Suprapubic skin (tissue), 4 donors: ENCODE data around the gene SERPINI2. TPM values are rescaled to one million over a fixed set of nuclear protein-coding genes. Genes with fewer than 3 reads are reported as not detected.

ENCODE experiments used
- DNase-seq, 2 donors: peaks; one replicate each; pipeline ENCODE4 v3.0.0-alpha.2; 2019; ENCODE audit warnings: low spot score in 2 of 2
- H3K27ac ChIP-seq: fragments of 200-600 bp; sonication (generic); one replicate; pipeline ENCODE4 v1.5.1; 2019
- H3K27me3 ChIP-seq: fragments of 200-600 bp; sonication (generic); one replicate; pipeline ENCODE4 v1.5.1; 2019
- H3K36me3 ChIP-seq: fragments of 200-600 bp; sonication (generic); one replicate; pipeline ENCODE4 v1.5.1; 2019
- H3K4me1 ChIP-seq: fragments of 200-600 bp; sonication (generic); one replicate; pipeline ENCODE4 v1.5.1; 2019
- H3K4me3 ChIP-seq: fragments of 200-600 bp; sonication (generic); one replicate; pipeline ENCODE4 v1.5.1; 2019; ENCODE audit warnings: mild to moderate bottlenecking
- H3K9me3 ChIP-seq: fragments of 200-600 bp; sonication (generic); one replicate; pipeline ENCODE4 v1.5.1; 2019
- CTCF ChIP-seq, 2 donors: fragments of 200-600 bp in 1 of 2; fragments of 450-650 bp in 1 of 2; sonication (generic) in 1 of 2; IDR thresholded peaks; one replicate each; pipeline ENCODE4 v1.5.1; 2016 to 2019; ENCODE audit warnings: antibody characterized with exemption in 2 of 2, mild to moderate bottlenecking in 1 of 2, moderate library complexity in 1 of 2
- EP300 ChIP-seq: sonication (generic); formaldehyde crosslinking; IDR thresholded peaks from one replicate; pipeline ENCODE4 v1.6.1; 2017; ENCODE audit warnings: antibody characterized with exemption
- POLR2A ChIP-seq, 2 donors: fragments of 450-650 bp; IDR thresholded peaks; one replicate each; pipeline ENCODE4 v1.6.1; 2017; ENCODE audit warnings: antibody characterized with exemption in 2 of 2, mild to moderate bottlenecking in 2 of 2, moderate library complexity in 2 of 2
- POLR2AphosphoS5 ChIP-seq, 3 donors: sonication (generic); formaldehyde crosslinking; IDR thresholded peaks; one replicate each; pipeline ENCODE4 v1.6.1; 2017; ENCODE audit warnings: antibody characterized with exemption in 3 of 3
- WGBS: methylation state at CpG from one replicate; pipeline ENCODE4 v1.1.5; 2018; 5-methylcytosine and 5-hydroxymethylcytosine counted together
- total RNA-seq, 4 donors: library from RNA; depleted of rRNA; stranded (reverse); fragments of >200 nt; gene quantifications; one replicate each; pipeline ENCODE4 v1.1.0, GENCODE V29; 2016

SERPINI2 gene
- total RNA-seq: 1 to 10 TPM in 1 of 4 donors, not detected in 3; 1.8 TPM

- TF ChIP-seq POLR2A (IDR thresholded peaks at IDR 0.05) (no peak), POLR2AphosphoS5 (IDR thresholded peaks at IDR 0.05) (no peak), CTCF (IDR thresholded peaks at IDR 0.05) (no peak), EP300 (no peak)
- WGBS: 97% methylated on average over 4 of the region's 4 CpGs
- no peak within 1 kb of the TSS for H3K4me3 ChIP-seq
- no peak within 1 kb of the TSS for H3K27ac ChIP-seq
- H3K27me3 ChIP-seq: no peaks in the 10 kb centered on the region
- H3K9me3 ChIP-seq: no peaks in the 10 kb centered on the region
- no peaks in the 10 kb centered on the region for H3K4me1 ChIP-seq
- no peaks in the 10 kb centered on the region for H3K36me3 ChIP-seq
- no peak for DNase-seq
Observed at GRCh38 chr3:167473863-167474262, at the start of gene SERPINI2. Gene SERPINI2 (minus strand): TSS chr3:167474042. CDS start chr3:167471834, 2,208 bp downstream.

GRCh38 chr3:167521006-167521355, 47.1 kb upstream of the SERPINI2 start:
- Histone ChIP-seq H3K27ac (no peak overlapping the region), H3K4me1 (no peaks in the 10 kb centered on the region), H3K36me3 (no peaks in the 10 kb centered on the region), H3K27me3 (no peaks in the 10 kb centered on the region), H3K9me3 (no peaks in the 10 kb centered on the region), H3K4me3 (no peak overlapping the region)
- no peak for DNase-seq
- no peak for TF ChIP-seq POLR2AphosphoS5 (IDR thresholded peaks at IDR 0.05)
- no peak for TF ChIP-seq EP300
- no peak for TF ChIP-seq POLR2A (IDR thresholded peaks at IDR 0.05)
- no peak for TF ChIP-seq CTCF (IDR thresholded peaks at IDR 0.05)

- no peaks in the 10 kb centered on the region for H3K4me1 ChIP-seq
- H3K9me3 ChIP-seq: no peaks in the 10 kb centered on the region
- TF ChIP-seq POLR2A (IDR thresholded peaks at IDR 0.05): no peak
- no peak for TF ChIP-seq CTCF (IDR thresholded peaks at IDR 0.05)
- no peak for DNase-seq
- H3K36me3 ChIP-seq: no peaks in the 10 kb centered on the region
- no peak overlapping the region for H3K4me3 ChIP-seq
- no peaks in the 10 kb centered on the region for H3K27me3 ChIP-seq
- WGBS: 80% methylated on average over 2 of the region's 2 CpGs
- no peak overlapping the region for H3K27ac ChIP-seq
Observed at GRCh38 chr3:167520266-167521005, 46.6 kb upstream of the SERPINI2 start.

- TF ChIP-seq EP300 (no peak), CTCF (IDR thresholded peaks at IDR 0.05) (no peak), POLR2A (IDR thresholded peaks at IDR 0.05) (no peak), POLR2AphosphoS5 (IDR thresholded peaks at IDR 0.05) (no peak)
- Histone ChIP-seq H3K27me3 (no peaks in the 10 kb centered on the region), H3K36me3 (no peaks in the 10 kb centered on the region), H3K9me3 (no peaks in the 10 kb centered on the region), H3K4me1 (no peaks in the 10 kb centered on the region), H3K27ac (no peak overlapping the region), H3K4me3 (no peak overlapping the region)
- WGBS: 92% methylated on average over 1 of the region's 1 CpG
- no peak for DNase-seq
Observed at GRCh38 chr3:167507954-167508353, 34.1 kb upstream of the SERPINI2 start.

- no peak overlapping the region for H3K27ac ChIP-seq
- H3K4me3 ChIP-seq: no peak overlapping the region
- TF ChIP-seq CTCF (IDR thresholded peaks at IDR 0.05) (no peak), POLR2AphosphoS5 (IDR thresholded peaks at IDR 0.05) (no peak), EP300 (no peak), POLR2A (IDR thresholded peaks at IDR 0.05) (no peak)
- no peak for DNase-seq
- no peaks in the 10 kb centered on the region for H3K36me3 ChIP-seq
- WGBS: 73% methylated on average over 2 of the region's 2 CpGs
- H3K27me3 ChIP-seq: no peaks in the 10 kb centered on the region
- no peaks in the 10 kb centered on the region for H3K4me1 ChIP-seq
- no peaks in the 10 kb centered on the region for H3K9me3 ChIP-seq
Observed at GRCh38 chr3:167502401-167502800, 28.6 kb upstream of the SERPINI2 start.
